NCI-H82 (cell line): ENCODE data around the gene HADH.
A peak's percentile ranks its signal among the peaks of the same experiment; 100 is the strongest.
"Not testable (repeated sequence)": the region's sequence is repeated elsewhere in the genome, so short reads cannot be mapped to it uniquely, and the experiment has no call there.

Experiments used
- DNase-seq: peaks from one replicate; lab custom pipeline; 2025; lab: John Stamatoyannopoulos, UW

Gene HADH

DNA sequence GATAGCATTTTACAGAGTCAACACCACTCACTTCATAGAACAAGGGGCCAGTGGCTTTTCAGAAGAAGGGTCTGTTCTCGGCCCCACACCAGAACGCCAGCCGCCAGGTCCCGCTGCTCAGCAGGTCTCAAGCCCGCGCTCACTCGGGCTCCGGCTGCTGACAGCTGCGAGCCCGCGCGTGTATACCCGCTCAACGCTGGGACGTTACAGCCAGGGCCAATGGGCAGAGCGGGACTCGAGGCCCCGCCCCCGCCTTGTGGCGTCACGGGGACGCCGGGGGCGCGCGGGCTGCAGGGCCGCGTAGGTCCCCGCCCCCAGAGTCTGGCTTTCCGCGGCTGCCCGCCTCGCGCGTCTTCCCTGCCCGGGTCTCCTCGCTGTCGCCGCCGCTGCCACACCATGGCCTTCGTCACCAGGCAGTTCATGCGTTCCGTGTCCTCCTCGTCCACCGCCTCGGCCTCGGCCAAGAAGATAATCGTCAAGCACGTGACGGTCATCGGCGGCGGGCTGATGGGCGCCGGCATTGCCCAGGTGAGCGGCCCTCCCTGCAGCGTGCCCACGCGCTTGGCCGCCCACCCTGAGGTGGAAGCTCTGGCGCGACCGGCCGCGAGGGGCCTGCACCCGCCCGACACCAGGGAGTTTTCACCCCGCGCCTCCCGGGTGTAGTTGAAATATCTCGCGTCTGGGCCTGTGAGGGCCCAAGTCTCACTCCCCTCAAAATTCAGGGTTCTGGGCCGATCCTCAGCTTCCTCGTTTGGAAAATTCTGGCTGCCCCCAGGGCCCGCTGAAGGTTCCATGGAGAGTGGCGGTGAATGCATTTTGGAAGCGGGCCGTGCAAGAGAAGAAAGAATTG lies at the start of gene HADH:
Gene HADH, plus strand, starts transcription at position 353 of the 850 bp plus-strand sequence. Its CDS starts 44 bp downstream, at position 397.
- peak; percentile 94 for DNase-seq

GRCh38 chr4:107945809-107946208 lies 43.9 kb upstream of the HADH start:
- DNase-seq = no peak

- DNase-seq = no peak
These were observed 38.7 kb upstream of the HADH start for GRCh38 chr4:107950746-107951540.

- DNase-seq = no peak
These were observed 38.1 kb upstream of the HADH start for GRCh38 chr4:107951551-107951950.

- DNase-seq = no peak
These were observed 33.7 kb upstream of the HADH start for GRCh38 chr4:107956011-107956410.

DNA sequence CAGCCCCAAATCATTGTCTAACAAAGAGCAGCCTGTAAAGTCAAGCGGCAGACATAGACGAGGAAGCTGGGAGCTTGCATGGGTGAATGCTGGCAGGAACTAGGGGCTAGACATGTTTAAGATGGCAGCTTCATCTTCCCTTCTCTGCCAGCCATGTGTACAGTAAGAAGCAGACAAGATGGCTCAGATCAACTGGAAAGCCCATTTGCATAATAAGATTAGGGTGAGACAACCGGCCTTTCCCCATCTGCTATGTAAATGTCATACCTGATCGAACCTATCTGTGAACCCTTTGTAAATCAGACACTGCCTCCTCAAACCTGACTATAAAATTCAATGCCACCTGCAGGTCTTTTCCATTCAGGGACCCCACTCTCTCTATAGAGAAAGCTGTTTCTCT lies 22.8 kb upstream of the HADH start:
- peak; percentile 85 for DNase-seq

GRCh38 chr4:107967519-107967918 lies 22.2 kb upstream of the HADH start:
- not testable (repeated sequence) for DNase-seq

DNA sequence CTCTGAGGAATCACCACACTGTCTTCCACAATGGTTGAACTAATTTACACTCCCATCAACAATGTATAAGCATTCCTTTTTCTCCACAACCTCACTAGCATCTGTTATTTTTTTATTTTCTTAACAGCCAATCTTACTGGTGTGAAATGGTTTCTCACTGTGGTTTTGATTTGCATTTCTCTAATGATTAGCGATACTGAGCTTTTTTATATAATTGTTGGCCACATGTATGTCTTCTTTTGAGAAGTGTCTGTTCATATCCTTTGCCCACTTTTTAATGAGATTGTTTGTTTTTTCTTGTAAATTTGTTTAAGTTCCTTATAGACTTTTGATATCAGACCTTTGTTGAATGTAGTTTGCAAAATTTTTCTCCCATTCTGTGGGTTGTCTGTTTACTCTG lies 21.8 kb upstream of the HADH start:
- not testable (repeated sequence) for DNase-seq

DNA sequence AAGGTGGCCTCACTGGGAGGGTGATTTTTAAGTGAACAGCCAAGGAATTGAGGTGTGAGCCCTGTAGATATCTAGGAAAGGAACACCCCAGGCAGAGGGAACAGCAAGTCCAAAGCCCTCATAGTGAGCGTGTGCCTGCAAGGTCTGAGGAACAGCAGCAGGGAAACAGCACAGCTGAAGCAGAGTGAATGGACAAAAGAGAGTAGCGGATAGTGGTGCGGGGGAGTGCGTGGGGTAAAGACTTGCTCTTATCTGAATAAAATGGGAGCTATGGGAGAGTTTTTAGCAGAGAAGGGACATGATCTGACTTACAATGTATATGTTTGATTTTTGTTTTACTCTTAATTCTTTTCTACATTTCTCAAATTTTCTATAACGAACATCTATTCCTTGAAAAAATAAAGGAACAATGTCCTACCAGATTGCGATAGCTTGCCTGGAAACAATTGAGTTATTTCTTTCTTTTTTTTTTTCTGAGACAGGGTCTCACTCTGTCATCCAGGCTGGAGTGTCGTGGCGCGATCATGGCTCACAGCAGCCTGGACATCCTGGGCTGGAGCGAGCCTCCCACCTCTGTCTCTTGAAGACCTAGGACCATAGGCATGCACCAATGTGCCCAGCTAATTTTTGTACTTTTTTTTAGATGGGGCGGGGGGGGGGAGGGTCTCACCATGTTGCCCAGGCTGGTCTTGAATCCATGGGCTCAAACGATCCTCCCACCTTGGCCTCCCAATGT lies 19.5 kb upstream of the HADH start:
- DNase-seq = no peak

DNA sequence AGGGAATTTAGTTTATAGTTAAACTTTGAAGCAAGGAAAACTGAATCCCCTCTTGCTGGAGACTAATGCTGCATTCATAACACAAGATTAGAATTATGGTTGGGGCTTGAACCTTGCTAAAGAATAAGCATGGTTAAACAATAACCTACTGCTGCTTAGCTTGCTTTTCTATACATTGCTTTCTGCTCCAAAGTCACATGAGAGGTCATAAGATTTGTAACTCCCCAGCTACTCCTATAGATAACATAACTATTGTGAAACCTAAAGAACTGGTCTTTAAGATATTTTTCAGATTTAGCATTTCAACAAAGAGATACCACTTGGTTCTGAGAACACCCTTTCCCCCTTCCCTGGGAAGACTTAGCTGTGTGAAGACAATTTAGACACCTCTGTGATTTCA lies 17.1 kb upstream of the HADH start:
- no peak for DNase-seq

- no peak for DNase-seq
These were observed 15.2 kb upstream of the HADH start for GRCh38 chr4:107974523-107974922.

GRCh38 chr4:107977482-107977881 lies 12.2 kb upstream of the HADH start:
- DNase-seq = no peak

GRCh38 chr4:107977966-107978705 lies 11.6 kb upstream of the HADH start:
- no peak for DNase-seq

- DNase-seq = no peak
These were observed 10.8 kb upstream of the HADH start for GRCh38 chr4:107978716-107979451.

GRCh38 chr4:107987916-107988762 lies 1.6 kb upstream of the HADH start:
- DNase-seq = no peak

GRCh38 chr4:107988763-107989035 lies 990 bp upstream of the HADH start:
- no peak for DNase-seq

- no peak for DNase-seq
These were observed 540 bp upstream of the HADH start for GRCh38 chr4:107989162-107989536.

DNA sequence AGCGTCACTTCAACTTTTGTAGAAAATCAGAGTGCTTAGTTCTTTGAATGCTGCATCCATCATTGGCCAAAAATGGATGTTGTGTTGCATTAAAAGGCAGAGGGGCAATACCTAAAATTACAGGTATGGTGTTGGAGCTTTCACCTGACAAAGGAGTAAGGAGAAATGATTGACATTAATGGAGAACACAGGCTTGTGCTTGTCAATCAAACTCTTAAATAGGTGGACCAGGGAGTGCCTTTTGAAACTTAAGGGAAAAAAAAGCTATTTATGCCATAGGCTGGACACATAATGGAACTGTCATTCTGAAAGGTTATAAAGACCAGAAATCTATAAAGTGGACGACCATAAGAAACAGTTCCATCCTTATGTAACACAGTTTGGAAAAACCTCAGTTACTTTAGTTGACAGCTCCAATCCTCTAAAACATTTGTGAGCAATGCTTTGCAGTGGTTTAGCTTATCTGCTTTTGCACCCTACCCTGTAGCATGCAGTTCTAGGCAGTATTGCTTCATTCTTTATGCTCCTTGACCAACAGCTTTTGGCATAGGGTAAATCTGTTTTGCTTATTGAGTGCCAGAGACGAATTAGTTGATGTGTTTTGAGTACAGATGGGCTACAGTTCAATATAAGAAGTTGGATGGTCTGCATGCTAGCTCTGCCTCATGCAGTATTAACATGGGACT lies 2.4 kb downstream of the HADH start:
- DNase-seq = peak; percentile 10

GRCh38 chr4:107993969-107994368 lies 4.3 kb downstream of the HADH start:
- DNase-seq = no peak

DNA sequence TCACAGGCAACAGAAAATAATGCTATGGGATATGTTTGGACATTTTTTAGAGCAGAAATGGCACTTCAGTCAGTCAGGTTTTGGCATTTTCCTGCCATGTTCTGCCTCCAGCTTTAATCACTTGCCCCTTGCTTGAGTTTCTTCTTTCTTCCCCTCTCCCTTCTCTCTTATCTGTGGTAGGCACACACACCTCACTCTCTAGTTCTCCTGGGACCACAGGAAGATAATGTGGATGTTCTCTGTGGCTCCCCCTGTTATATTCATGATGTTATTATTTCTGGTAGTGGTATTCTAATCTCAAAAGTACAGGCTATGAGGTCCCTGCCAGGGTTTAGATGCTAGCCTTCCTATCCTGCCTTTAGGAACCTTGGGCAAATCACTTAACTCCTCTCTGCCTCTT lies 5.2 kb downstream of the HADH start:
- no peak for DNase-seq
